GM12878 (cell line): ENCODE data around the gene ARHGAP15. TPM values are rescaled to one million over a fixed set of nuclear protein-coding genes. Genes with fewer than 3 reads are reported as not detected.
A peak's percentile ranks its signal among the peaks of the same experiment; 100 is the strongest.

Experiments used
- ATAC-seq: fragments of 200-7000 bp; cut with Tn5 transposase; 3 replicates; pipeline ENCODE4 v1.9.1; 2020; ENCODE audit warnings: mild to moderate bottlenecking, moderate library complexity
- BruUV-seq: library from RNA; stranded (reverse); fragments of 400-500 nt; replicated peaks from 2 replicates; lab custom pipeline; 2021; lab: Mats Ljungman, UMichigan
- CTCF ChIA-PET: fragments of 300-600 bp; sonication (Branson Sonifier 250); formaldehyde crosslinking; extraction: SDS; loops from one replicate; lab custom pipeline; 2021; ENCODE audit warnings: inconsistent platforms; lab: Yijun Ruan, JAX
- POLR2A ChIA-PET: fragments of 350-600 bp; formaldehyde crosslinking; extraction: SDS; loops from one replicate; lab custom pipeline; 2021; ENCODE audit warnings: inconsistent platforms; lab: Charles Lee
- RAD21 ChIA-PET: fragments of 300-600 bp; sonication (Branson Sonifier 250); formaldehyde crosslinking; loops from one replicate; lab custom pipeline; 2023; ENCODE audit warnings: antibody characterized with exemption; ENCODE audit not compliant: unreplicated experiment; lab: Charles Lee
- SMC1A ChIA-PET: fragments of 300-600 bp; sonication (Branson Sonifier 250); formaldehyde crosslinking; loops from one replicate; lab custom pipeline; 2023; ENCODE audit not compliant: unreplicated experiment, uncharacterized antibody; lab: Charles Lee
- DNase-seq: peaks from one replicate; pipeline ENCODE4 v3.0.0-alpha.2; 2011; ENCODE audit warnings: low read depth, low spot score
- FAIRE-seq: peaks from 3 replicates; lab custom pipeline; 2011; peaks lifted over from hg19 to GRCh38; lab: Jason Lieb, UNC
- H2AFZ ChIP-seq: 2 replicates; pipeline ENCODE4 v1.6.0; 2011; ENCODE audit warnings: low read depth, low read length, control low read depth; ENCODE audit not compliant: control insufficient read depth
- H3K27ac ChIP-seq: 2 replicates; pipeline ENCODE4 v1.5.1; 2011; ENCODE audit warnings: control low read depth; ENCODE audit not compliant: control insufficient read depth, insufficient read depth
- H3K27me3 ChIP-seq, 2 experiments: replicated peaks in 1 of 2; 2 replicates each; pipeline versions ENCODE4 v1.6.0 to v1.6.1; 2011; ENCODE audit warnings: low read length in 1 of 2; ENCODE audit not compliant: control insufficient read depth in 2 of 2, insufficient read depth in 2 of 2
- H3K36me3 ChIP-seq, 2 experiments: 2 replicates each; pipeline ENCODE4 v1.5.1; 2011; ENCODE audit warnings: low read length in 1 of 2; ENCODE audit not compliant: control insufficient read depth in 2 of 2, insufficient read depth in 2 of 2
- H3K4me1 ChIP-seq: 2 replicates; pipeline ENCODE4 v1.6.1; 2011; ENCODE audit warnings: mild to moderate bottlenecking, low read length, moderate library complexity, mixed read lengths; ENCODE audit not compliant: control insufficient read depth, insufficient read depth
- H3K4me2 ChIP-seq: 2 replicates; pipeline ENCODE4 v1.6.0; 2011; ENCODE audit warnings: control low read depth; ENCODE audit not compliant: control insufficient read depth, insufficient read depth
- H3K4me3 ChIP-seq: fragments of 200-600 bp; sonication (generic); 2 replicates; pipeline ENCODE4 v1.5.1; 2016
- H3K79me2 ChIP-seq: 2 replicates; pipeline ENCODE4 v1.6.0; 2011; ENCODE audit warnings: low read length; ENCODE audit not compliant: control insufficient read depth, insufficient read depth
- H3K9ac ChIP-seq: 2 replicates; pipeline ENCODE4 v1.8.0; 2011; ENCODE audit warnings: low read length, control low read depth, mixed read lengths; ENCODE audit not compliant: control insufficient read depth, insufficient read depth
- H3K9me3 ChIP-seq: replicated peaks from 3 replicates; pipeline ENCODE4 v1.5.1; 2011; ENCODE audit warnings: mild to moderate bottlenecking, low read length; ENCODE audit not compliant: control insufficient read depth, insufficient read depth
- H4K20me1 ChIP-seq: 2 replicates; pipeline ENCODE4 v1.6.0; 2011; ENCODE audit not compliant: control insufficient read depth, insufficient read depth
- ASH2L ChIP-seq: fragments of 300-600, 200-600 bp; sonication (generic); IDR thresholded peaks from 2 replicates; pipeline ENCODE4 v1.6.1; 2017; ENCODE audit warnings: low read depth, mild to moderate bottlenecking, borderline replicate concordance
- CBX5 ChIP-seq: sonication (generic); IDR thresholded peaks from 2 replicates; pipeline ENCODE4 v1.6.1; 2016; ENCODE audit warnings: low read depth, moderate library complexity, mild to moderate bottlenecking, inconsistent platforms
- CEBPB ChIP-seq, 2 experiments: fragments of 150-350 bp in 1 of 2; IDR thresholded peaks; 2 replicates each; pipeline ENCODE4 v1.6.1; 2012 to 2014; ENCODE audit warnings: low read depth in 2 of 2, low read length in 2 of 2, borderline replicate concordance in 1 of 2, inconsistent platforms in 1 of 2
- CREB1 ChIP-seq: IDR thresholded peaks from 2 replicates; pipeline ENCODE4 v1.6.1; 2012; ENCODE audit warnings: low read depth, mild to moderate bottlenecking, inconsistent platforms
- EGR1 ChIP-seq, 2 experiments: IDR thresholded peaks; 1 replicate in 1 of 2; 2 replicates in 1 of 2; pipeline ENCODE4 v1.6.1; 2011 to 2012; ENCODE audit warnings: low read depth in 2 of 2, low read length in 2 of 2, borderline replicate concordance in 1 of 2, mild to moderate bottlenecking in 1 of 2, moderate library complexity in 1 of 2
- HDGF ChIP-seq: fragments of 450-650 bp; IDR thresholded peaks from 2 replicates; pipeline ENCODE4 v1.6.1; 2016; ENCODE audit warnings: antibody characterized with exemption
- IKZF1 ChIP-seq: fragments of 450-650 bp; conservative IDR thresholded peaks from 2 replicates; pipeline ENCODE4 v1.6.1; 2017; ENCODE audit warnings: antibody characterized with exemption, mild to moderate bottlenecking
- IKZF2 ChIP-seq, 2 experiments: fragments of 450-650 bp; IDR thresholded peaks; 2 replicates each; pipeline ENCODE4 v1.6.1; 2017; ENCODE audit warnings: mild to moderate bottlenecking in 2 of 2, moderate library complexity in 2 of 2
- JUNB ChIP-seq: IDR thresholded peaks from 2 replicates; pipeline ENCODE4 v1.6.1; 2016; ENCODE audit warnings: antibody characterized with exemption, mild to moderate bottlenecking
- KAT2A ChIP-seq: conservative IDR thresholded peaks from 2 replicates; pipeline ENCODE4 v1.6.1; 2011; ENCODE audit warnings: low read depth, low read length; ENCODE audit not compliant: control insufficient read depth
- MEF2A ChIP-seq: IDR thresholded peaks from 2 replicates; pipeline ENCODE4 v1.6.1; 2011; ENCODE audit warnings: low read depth, mild to moderate bottlenecking, low read length, moderate library complexity; ENCODE audit not compliant: insufficient read depth
- NFIC ChIP-seq: IDR thresholded peaks from 2 replicates; pipeline ENCODE4 v1.6.1; 2012; ENCODE audit warnings: low read depth, mild to moderate bottlenecking, inconsistent platforms, low read length, moderate library complexity
- NR2C1 ChIP-seq: fragments of 450-650 bp; IDR thresholded peaks from 2 replicates; pipeline ENCODE4 v1.6.1; 2017; ENCODE audit warnings: antibody characterized with exemption, mild to moderate bottlenecking, moderate library complexity
- POLR2AphosphoS5 ChIP-seq: IDR thresholded peaks from 2 replicates; pipeline ENCODE4 v1.6.1; 2011; ENCODE audit warnings: mild to moderate bottlenecking, low read length, inconsistent platforms
- RAD21 ChIP-seq: IDR thresholded peaks from 2 replicates; pipeline ENCODE4 v1.6.1; 2011; ENCODE audit warnings: mild to moderate bottlenecking, low read depth, low read length, moderate library complexity; ENCODE audit not compliant: insufficient read depth
- RAD51 ChIP-seq: fragments of 450-650 bp; IDR thresholded peaks from 2 replicates; pipeline ENCODE4 v1.6.1; 2016; ENCODE audit warnings: moderate library complexity, mild to moderate bottlenecking, inconsistent platforms
- SRF ChIP-seq, 2 experiments: IDR thresholded peaks; 2 replicates each; pipeline ENCODE4 v1.6.1; 2011; ENCODE audit warnings: low read depth in 2 of 2, low read length in 2 of 2, mild to moderate bottlenecking in 1 of 2, moderate library complexity in 1 of 2
- SUZ12 ChIP-seq: fragments of 200-600 bp; sonication (generic); IDR thresholded peaks from one replicate; pipeline ENCODE4 v1.6.1; 2018; ENCODE audit warnings: antibody characterized with exemption, mild to moderate bottlenecking; ENCODE audit not compliant: unreplicated experiment
- WRNIP1 ChIP-seq: IDR thresholded peaks from 2 replicates; pipeline ENCODE4 v1.6.1; 2011; ENCODE audit warnings: low read depth, low read length, improper control_type of control experiment, borderline replicate concordance
- ZNF24 ChIP-seq: fragments of 450-650 bp; IDR thresholded peaks from 2 replicates; pipeline ENCODE4 v1.6.1; 2017; ENCODE audit warnings: antibody characterized with exemption, mild to moderate bottlenecking
- WGBS: methylation state at CpG from one replicate; pipeline ENCODE4 v1.1.6; 2016; ENCODE audit warnings: low lambda C conversion rate; ENCODE audit not compliant: insufficient replicate concordance, insufficient coverage; ENCODE audit errors: missing lambda C conversion rate; 5-methylcytosine and 5-hydroxymethylcytosine counted together
- in situ Hi-C: fragments of 300-500 bp; cut with MboI; formaldehyde crosslinking; loops from 9 replicates; pipeline ENCODE4 v1.14.3; 2018; ENCODE audit warnings: mixed read lengths
- intact Hi-C: fragments of 100-400 bp; cut with micrococcal nuclease; formaldehyde crosslinking; loops from one replicate; pipeline ENCODE4 v1.14.2; 2022; ENCODE audit not compliant: unreplicated experiment
- polyA plus RNA-seq, 11 experiments: library from polyadenylated mRNA; depleted of rRNA in 4 of 11; unstranded in 6 of 11; stranded (reverse) in 5 of 11; fragments of >200 nt; fragmentation: Nextera tagmentation in 4 of 11; fragmentation: Illumina TruSeq in 1 of 11; extraction: Ambion mirVana in 4 of 11; extraction: Trizol in 1 of 11; gene quantifications; 1 replicate in 1 of 11; 2 replicates in 10 of 11; pipeline versions ENCODE4 v1.2.1 to v1.2.3, GENCODE V29; 2011 to 2016; ENCODE audit warnings: inconsistent platforms in 2 of 11, missing spikeins in 2 of 11, low read depth in 1 of 11
- total RNA-seq, 4 experiments: library from RNA; depleted of rRNA in 3 of 4; stranded (reverse); fragments of >200 nt in 3 of 4; fragmentation: Illumina TruSeq in 1 of 4; extraction: Trizol in 1 of 4; gene quantifications; 2 replicates each; pipeline versions ENCODE4 v1.2.1 to v1.2.3, GENCODE V29; 2013 to 2021
- TF ChIP-seq, protein P1 (sequence below): IDR thresholded peaks from 2 replicates; pipeline ENCODE4 v1.6.1; 2011; ENCODE audit warnings: mild to moderate bottlenecking, low read depth, low read length, moderate library complexity; ENCODE audit not compliant: insufficient replicate concordance
- TF ChIP-seq, protein P2 (sequence below): IDR thresholded peaks from 2 replicates; pipeline ENCODE4 v1.6.1; 2012; ENCODE audit warnings: low read length, inconsistent platforms

Gene ARHGAP15
- total and polyA plus RNA-seq, 10 of the 15 experiments (the other 5 are each of a cell fraction or from before 2014, with no cell fraction given), result 38.0 to 92.6 (median 66.7) TPM

DNA sequence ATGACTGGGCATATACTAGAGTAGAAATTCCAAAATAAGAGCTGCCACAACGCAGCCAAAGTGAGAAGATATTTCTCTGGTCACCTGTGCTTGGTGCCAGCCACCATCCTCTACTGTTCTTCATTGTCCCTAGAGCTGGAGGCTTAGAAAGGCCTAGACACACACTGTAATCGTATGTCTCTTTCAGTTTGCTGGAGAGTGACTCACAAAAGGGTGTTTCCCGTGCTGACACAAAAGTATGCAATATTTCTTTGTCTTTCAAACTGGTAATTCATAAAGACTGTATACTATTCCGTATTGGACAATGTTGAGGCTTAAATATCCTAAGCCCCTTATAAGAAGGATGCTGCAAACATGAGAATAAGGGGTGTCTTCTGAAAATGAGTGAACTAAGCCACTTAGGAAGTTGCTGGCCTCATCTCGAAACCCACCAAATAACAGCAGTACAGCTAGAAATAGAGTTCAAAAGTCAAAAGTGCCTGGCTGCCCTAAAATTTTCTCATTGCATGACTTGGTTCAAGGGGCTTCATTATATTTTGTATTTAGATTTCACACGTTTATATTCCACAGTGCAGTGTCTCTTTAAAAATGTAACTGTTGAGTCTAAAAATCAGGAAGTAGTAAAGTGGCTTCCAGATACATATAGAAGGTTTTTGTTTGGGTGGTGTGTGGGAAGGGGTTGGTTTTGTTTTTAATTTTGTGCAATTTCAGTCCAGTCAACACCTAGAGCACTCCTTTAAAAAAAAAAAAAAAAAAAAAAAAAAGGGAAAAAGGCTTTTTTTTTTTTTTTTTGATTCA is 601.1 kb downstream of the ARHGAP15 start (continued):
- no peak for TF ChIP-seq RAD21
- no peak for TF ChIP-seq ZNF24
- no peak for TF ChIP-seq POLR2AphosphoS5
- TF ChIP-seq SUZ12, result no peak

DNA sequence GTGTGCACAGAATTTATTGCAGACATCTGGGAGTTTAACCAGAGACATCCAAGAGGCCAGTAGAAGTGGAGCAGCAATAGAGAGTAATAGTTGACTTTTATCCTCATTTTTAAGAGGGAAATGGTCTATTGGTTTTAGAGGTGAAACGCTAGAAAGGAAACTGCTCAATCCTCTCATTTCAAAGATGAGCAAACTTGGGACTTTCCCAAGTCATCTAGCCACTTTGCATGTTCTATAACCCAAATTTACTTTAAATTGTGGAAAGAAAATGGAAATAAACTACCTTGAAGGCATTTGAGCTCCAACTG is 601.7 kb downstream of the ARHGAP15 start:
- no peak overlapping the region for H3K9ac ChIP-seq
- H4K20me1 ChIP-seq, result no peaks in the 10 kb centered on the region
- FAIRE-seq (peak; percentile 85), DNase-seq (peak; percentile 35), ATAC-seq (peak; percentile 74)
- BruUV-seq, result no TSS peak
- ChIA-PET RAD21 (interaction anchor here (0.9 to 1.2 kb wide), 2 partner anchors 73 to 203 kb away, joined by 3 to 5 read pairs; no protein-coding TSS in a partner anchor), CTCF (no interaction called here), SMC1A (interaction anchor here (1.2 to 1.7 kb wide), 3 partner anchors 21 to 203 kb away, joined by 4 to 5 read pairs (median 4); no protein-coding TSS in a partner anchor), POLR2A (no interaction called here)
- H3K4me2 ChIP-seq, result peak overlapping the region; percentile 86
- in situ Hi-C loops (no loop called here), intact Hi-C loops (no loop called here)
- H3K4me3 ChIP-seq, result peak overlapping the region; percentile 35; the same call in 1 of the 2 replicates
- peaks cover 15% of the 10 kb centered on the region for H3K4me1 ChIP-seq
- H3K79me2 ChIP-seq, result no peaks in the 10 kb centered on the region
- WGBS, result 0% methylated on average over 1 of the region's 1 CpG
- no peaks in the 10 kb centered on the region for H3K9me3 ChIP-seq
- H2AFZ ChIP-seq, result no peak overlapping the region
- H3K27me3 ChIP-seq, result no peaks in the 10 kb centered on the region
- no peaks in the 10 kb centered on the region; a peak in 1 of 4 replicates for H3K36me3 ChIP-seq
- peak overlapping the region; percentile 68; the same call in 1 of the 2 replicates for H3K27ac ChIP-seq
- no peak for TF ChIP-seq HDGF
- no peak for TF ChIP-seq IKZF2 (IDR thresholded peaks at IDR 0.05)
- peak; percentile 38; the same call in 1 of the 2 replicates for TF ChIP-seq NFIC
- no peak for TF ChIP-seq SRF (IDR thresholded peaks at IDR 0.05; ENCODE audit: low read depth in 2 of 2, low read length in 2 of 2)
- TF ChIP-seq RAD51, result no peak
- TF ChIP-seq MEF2A, result 0 out of 2 replicates have a peak, but pooled peaks have one; percentile 13
- TF ChIP-seq, protein P1, sequence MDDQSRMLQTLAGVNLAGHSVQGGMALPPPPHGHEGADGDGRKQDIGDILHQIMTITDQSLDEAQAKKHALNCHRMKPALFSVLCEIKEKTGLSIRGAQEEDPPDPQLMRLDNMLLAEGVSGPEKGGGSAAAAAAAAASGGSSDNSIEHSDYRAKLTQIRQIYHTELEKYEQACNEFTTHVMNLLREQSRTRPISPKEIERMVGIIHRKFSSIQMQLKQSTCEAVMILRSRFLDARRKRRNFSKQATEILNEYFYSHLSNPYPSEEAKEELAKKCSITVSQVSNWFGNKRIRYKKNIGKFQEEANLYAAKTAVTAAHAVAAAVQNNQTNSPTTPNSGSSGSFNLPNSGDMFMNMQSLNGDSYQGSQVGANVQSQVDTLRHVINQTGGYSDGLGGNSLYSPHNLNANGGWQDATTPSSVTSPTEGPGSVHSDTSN, result no peak
- TF ChIP-seq CEBPB (IDR thresholded peaks at IDR 0.05; ENCODE audit: borderline replicate concordance in 1 of 2, low read depth in 2 of 2, low read length in 2 of 2), result no peak
- TF ChIP-seq IKZF1, result 0 out of 2 replicates have a peak, but pooled peaks have one; percentile 19
- TF ChIP-seq WRNIP1, result no peak
- TF ChIP-seq CBX5, result no peak
- TF ChIP-seq EGR1 (IDR thresholded peaks at IDR 0.05; ENCODE audit: borderline replicate concordance in 1 of 2, low read depth in 2 of 2, low read length in 2 of 2), result no peak
- 0 out of 2 replicates have a peak, but pooled peaks have one; percentile 36 for TF ChIP-seq JUNB
- no peak for TF ChIP-seq NR2C1
- TF ChIP-seq KAT2A, result no peak
- no peak for TF ChIP-seq CREB1
- TF ChIP-seq, protein P2, sequence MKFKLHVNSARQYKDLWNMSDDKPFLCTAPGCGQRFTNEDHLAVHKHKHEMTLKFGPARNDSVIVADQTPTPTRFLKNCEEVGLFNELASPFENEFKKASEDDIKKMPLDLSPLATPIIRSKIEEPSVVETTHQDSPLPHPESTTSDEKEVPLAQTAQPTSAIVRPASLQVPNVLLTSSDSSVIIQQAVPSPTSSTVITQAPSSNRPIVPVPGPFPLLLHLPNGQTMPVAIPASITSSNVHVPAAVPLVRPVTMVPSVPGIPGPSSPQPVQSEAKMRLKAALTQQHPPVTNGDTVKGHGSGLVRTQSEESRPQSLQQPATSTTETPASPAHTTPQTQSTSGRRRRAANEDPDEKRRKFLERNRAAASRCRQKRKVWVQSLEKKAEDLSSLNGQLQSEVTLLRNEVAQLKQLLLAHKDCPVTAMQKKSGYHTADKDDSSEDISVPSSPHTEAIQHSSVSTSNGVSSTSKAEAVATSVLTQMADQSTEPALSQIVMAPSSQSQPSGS, result no peak
- no peak for TF ChIP-seq ASH2L
